GM21825 (cell line): ENCODE results near the gene USP53.
"Not testable (repeated sequence)": the region's sequence is repeated elsewhere in the genome, so short reads cannot be mapped to it uniquely, and the experiment has no call there.

ENCODE experiments used
- ATAC-seq: cut with Tn5 transposase; IDR thresholded peaks from one replicate; pipeline ENCODE4 v1.9.1; 2021; ENCODE audit warnings: mild to moderate bottlenecking, moderate library complexity; ENCODE audit not compliant: unreplicated experiment

The USP53 gene

DNA sequence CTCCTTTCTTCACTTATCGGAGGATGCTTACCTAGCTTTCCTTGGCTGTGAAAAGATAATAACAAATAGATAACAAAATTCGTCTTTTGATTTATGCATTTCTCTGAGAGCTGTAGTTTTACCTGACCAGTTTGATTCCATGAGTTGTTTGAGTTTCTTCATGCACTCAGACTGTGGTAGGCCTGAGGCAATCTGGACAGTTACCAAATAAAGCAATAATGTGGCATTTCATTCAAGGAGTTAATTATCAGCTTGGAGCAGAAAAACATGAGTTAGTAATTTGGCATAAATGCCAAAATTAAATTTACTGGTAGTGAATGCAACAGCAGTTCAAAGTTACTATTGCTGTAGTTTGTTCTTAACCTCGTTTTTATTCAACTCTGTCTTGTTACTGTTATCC lies 56.0 kb downstream of the USP53 start:
- no peak for ATAC-seq

DNA sequence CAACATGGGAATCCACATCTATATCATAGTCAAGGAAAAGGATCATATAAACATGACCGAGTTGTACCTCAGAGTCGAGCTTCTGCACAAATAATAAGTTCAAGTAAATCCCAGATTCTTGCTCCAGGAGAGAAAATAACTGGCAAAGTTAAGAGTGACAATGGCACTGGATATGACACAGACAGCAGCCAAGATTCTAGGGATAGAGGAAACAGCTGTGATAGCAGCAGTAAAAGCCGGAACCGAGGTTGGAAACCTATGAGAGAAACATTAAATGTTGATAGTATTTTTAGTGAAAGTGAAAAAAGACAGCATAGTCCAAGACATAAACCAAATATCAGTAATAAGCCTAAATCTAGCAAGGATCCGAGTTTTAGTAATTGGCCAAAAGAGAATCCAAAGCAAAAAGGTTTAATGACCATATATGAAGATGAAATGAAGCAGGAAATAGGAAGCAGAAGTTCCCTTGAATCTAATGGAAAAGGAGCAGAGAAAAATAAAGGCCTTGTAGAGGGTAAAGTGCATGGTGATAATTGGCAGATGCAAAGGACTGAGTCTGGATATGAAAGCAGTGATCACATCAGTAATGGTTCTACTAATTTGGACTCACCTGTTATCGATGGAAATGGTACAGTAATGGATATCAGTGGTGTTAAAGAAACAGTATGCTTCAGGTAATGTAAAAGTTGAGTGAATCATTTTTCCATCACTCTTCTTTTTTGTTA lies 59.0 kb downstream of the USP53 start:
- ATAC-seq: no peak

DNA sequence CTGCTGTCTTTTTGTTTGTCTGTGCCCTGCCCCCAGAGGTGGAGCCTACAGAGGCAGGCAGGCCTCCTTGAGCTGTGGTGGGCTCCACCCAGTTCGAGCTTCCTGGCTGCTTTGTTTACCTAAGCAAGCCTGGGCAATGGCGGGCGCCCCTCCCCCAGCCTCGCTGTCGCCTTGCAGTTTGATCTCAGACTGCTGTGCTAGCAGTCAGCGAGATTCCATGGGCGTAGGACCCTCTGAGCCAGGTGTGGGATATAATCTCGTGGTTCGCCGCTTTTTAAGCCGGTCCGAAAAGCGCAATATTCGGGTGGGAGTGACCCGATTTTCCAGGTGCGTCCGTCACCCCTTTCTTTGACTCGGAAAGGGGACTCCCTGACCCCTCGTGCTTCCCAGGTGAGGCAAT lies 67.0 kb downstream of the USP53 start:
- ATAC-seq: not testable (repeated sequence)

DNA sequence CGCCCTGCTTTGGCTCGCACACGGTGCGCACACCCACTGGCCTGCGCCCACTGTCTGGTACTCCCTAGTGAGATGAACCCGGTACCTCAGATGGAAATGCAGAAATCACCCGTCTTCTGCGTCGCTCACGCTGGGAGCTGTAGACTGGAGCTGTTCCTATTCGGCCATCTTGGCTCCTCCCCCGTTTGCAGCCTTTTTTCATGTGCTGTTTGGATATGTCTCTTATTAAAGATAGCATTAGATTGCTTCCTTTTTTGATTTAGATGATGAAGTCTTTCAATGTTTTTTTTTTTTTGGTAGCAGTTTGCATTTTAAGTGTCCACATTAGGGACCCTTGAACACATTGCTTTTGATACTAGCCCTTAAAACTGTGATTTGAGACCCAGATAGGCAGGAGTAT lies 67.4 kb downstream of the USP53 start:
- not testable (repeated sequence) for ATAC-seq

DNA sequence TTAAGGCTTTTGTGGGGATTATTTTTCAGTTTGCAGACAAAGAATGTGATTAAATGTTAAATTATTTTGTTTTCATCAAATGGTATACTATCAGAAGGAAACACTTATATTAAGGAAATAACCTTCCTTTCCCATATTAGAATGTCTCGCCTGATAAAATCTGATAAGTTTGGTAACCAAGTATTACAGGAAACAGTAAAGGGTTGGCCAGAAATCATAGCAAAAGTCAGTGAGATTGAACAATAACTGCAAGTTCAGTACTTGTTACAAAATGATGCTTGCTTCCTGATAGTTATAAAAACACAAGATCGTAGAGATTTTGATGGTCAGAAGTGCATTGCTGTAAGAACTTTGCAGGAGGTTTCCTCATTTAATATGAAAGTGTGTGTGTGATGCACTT lies 68.9 kb downstream of the USP53 start:
- ATAC-seq: no peak

DNA sequence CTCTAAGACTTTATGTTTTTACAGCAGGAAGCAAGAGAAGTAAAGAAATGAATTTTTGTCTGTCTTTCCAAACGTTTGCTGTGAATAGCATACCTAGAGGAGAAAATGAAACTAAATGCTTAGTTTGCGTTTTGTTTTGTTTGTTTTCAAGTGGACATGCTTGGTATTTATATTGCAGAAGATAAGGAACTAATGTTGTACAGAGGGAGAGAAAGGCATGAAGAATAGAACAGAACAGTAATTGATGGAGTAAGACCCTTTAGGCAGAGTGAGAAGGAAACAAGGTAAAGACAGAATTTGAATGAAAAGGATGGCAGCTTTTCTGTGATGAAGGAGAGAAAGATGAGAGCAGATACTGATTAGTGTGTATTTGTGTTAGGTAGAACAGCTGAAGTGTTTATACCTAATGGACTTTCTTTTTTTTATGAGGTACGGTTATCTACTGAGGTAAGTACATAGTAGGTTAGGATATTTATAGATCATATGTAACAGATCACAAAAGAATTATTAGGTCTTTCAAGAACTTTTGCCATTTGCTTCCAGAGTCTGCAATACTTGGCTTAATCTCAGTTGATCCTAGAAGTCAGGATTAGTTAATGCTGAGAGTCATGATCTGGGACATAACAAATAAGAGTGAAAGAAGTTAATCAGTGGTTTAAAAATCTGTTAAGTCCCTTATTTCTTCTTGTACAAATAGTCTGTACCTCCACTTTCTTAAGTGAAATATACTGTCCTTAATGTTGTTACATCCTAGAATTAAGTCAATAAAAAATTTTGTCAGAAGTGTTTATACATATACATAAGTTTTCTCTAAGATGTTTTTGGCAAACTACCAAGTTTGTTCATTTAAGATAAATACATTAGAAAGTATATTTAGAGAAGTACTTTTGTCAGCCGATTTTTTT lies 72.6 kb downstream of the USP53 start:
- ATAC-seq: no peak

GRCh38 chr4:119286377-119287002 lies 74.0 kb downstream of the USP53 start:
- ATAC-seq: no peak

DNA sequence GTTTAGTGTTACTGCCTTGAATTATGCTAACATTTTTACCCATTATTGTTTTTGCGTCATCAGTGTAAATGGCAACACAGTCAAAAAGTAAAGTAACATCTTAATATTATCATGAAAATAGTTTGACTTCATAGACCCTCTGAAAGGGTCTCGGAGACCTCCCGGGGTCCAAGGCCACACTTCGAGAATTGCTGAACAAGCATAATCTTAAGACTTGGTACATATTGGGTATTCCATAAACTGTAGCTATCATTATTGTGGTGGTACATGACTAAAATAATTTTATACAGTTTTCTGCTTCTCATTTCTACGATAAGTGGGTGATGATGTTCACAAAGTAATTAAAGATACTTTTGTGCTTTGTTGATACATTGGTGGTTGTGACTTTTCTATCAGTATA lies 76.8 kb downstream of the USP53 start:
- no peak for ATAC-seq

DNA sequence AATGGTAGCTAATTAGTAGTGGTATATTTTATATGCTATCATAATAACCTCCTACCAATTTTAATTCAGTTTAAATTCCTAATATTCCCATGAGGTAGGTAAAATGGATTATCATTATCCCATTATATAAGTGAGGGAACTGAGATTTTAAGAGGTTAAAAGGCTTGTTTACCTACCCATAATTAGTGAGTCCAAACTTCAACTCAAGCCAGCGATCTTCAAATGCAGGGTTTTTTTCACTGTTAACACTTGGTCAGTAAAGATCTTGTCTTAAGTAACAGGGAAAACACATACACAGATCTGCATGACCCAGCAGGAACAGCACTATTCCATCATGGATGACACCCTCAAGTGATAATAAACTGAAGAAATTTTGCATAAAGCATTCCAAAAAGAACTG lies 78.1 kb downstream of the USP53 start:
- no peak for ATAC-seq

GRCh38 chr4:119296356-119296755 lies 83.8 kb downstream of the USP53 start:
- ATAC-seq: no peak

DNA sequence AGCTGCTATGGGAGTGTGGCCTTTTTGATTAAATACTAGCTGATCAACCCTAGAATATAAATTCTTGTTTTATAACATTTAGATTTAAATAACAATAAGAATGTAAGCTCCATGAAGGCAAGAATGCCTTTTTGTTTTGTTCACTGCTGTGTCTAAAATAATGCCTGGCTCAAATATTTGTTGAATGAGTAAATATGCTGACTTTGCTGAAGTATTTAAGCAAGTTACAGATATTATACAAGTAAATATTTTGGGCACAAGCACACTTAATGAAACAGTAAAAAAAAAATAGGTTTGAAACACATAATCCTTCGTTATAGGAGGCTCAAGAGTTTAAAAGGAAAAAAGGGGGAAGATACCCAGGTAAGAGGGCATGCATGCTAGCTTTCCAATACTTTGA lies 85.3 kb downstream of the USP53 start:
- ATAC-seq: no peak

GRCh38 chr4:119299260-119299671 lies 86.8 kb downstream of the USP53 start:
- ATAC-seq: no peak

DNA sequence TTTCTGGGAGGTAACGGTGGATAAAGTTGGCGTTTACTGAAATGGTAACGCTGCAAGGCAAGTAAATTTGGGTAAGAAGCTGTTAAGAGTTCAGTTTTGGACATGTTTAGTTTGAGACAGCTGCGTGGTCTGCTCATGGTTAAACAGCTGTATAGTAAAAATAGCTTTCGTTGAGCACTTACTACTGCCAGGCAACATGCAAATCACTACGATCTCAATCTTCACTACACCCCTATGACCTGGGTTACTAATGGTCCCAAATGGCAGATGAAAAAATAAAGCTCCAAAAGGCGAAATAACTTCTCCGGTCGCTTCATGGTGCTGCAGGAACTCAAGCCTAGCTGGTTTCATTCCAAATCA lies 87.2 kb downstream of the USP53 start:
- ATAC-seq: peak; percentile 48

DNA sequence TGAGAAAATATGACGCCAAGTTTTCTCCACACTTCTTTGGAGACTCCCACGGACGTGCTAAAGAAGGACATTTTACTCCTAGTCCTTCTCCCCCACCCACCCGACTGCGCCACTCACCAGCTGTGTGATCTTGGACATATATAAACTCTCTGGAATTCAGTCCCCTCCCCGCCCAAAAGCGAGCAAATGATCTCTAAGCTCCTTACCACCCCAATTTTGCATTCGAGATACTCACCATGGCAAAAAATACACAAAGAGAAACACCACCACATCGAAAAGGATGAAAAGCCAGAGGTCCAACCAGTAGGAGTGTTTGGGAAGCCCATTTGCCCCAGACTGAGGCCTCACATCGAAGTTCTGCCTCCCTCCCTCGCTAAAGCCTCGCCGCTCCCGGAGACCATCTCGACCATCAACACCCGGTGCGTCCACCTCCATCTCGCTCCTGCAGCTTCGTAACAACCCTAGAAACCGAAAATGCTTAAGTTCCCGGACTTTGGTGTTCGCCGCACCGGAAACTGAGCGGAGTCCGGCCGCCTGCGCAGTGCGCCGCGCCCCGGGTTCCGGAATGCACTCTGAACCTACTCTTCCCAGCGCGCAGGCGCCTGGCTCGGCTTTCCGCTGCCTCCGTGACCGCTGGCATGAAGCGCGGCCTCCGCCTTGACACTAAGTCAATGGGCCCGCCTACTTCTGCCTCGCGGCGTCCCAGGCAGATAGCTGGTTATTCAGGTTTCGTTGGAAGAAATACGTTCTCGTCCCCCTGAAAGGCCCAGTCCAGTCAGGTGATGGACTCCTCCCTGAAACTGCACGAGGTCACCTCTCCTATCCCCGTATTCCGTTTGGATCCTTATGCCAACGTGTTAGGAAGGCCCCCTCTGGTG lies 87.8 kb downstream of the USP53 start:
- ATAC-seq: peak; percentile 97

DNA sequence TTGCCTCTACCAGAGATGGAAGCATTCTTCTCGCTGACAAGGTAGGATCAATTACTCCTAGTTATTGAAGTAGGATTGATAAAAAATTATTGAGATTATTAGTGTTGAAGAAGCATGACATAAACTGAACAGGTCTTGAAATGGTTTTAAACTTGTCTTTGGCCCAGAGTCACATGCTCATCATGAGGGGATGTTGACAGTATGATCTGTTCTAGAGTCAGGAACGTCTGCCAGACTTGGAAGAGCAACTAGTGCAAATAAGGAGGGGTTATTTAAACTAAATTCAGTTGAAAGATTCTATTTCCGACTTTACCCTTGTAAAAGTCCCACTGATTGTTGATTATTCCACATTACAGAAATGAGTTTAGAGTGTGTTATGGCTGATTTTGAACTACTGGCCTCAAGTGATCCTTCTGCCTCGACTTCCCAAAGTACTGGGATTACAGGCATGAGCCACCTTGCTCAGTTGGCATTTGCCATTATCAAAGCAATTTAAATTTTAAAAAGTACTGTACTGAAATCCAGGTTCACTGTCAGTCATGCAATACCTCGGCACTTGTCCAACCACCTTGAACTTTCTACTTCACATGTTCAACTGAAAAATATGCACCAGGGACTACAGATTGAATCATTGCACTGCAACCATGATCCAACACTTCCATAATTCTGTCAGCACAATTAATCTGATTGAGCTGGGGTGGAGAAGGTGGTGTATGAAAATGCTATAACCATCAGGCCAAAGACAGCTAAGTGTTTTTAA lies 89.7 kb downstream of the USP53 start:
- ATAC-seq: no peak

- no peak for ATAC-seq
Measured at GRCh38 chr4:119303587-119304305, 91.2 kb downstream of the USP53 start.

GRCh38 chr4:119304431-119304830 lies 91.9 kb downstream of the USP53 start:
- no peak for ATAC-seq

GRCh38 chr4:119307606-119308005 lies 95.1 kb downstream of the USP53 start:
- ATAC-seq: no peak

DNA sequence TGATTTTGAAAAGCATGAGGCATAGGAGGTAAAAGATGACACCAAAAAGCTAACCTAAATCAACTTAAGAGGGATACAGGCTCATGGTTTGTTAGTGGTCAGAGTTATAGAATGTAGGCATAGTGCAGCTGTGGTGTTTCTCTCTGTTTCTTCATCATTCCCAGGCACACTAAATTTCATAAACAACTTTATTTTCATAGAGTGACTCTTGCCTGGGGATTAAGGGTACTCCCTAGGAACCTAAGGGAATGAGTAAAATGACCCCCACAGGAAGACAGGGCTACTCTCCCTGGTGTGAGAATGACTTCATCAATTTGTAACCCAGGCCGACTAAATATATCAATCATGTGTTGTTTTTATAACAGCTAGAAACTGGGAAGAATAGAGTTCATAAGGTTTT lies 98.3 kb downstream of the USP53 start:
- no peak for ATAC-seq
